ENCODE results near the gene HIC1.

DNA sequence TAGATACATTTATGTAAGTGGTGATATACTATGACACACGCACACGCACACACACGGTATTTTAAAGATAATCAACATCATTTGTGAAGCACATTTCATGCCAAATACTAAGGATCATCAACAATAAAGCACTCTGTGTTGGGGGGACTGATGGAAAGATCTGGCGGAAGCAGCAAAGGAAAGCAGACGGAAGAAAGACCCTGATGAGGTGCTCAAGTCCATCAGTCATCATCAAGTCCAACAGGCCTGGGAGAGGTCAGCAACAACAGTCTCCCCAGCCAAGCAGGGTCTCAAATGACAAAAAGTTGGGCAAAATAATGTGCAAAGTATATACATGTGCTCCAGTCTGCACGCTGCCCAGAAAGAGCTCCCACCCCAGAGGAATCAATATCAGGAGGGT, 55.5 kb downstream of the HIC1 start:
- TF ChIP-seq PHF21A (IDR thresholded peaks at IDR 0.05; ENCODE audit: borderline replicate concordance, low read depth), result no peak
- TF ChIP-seq, protein P1, sequence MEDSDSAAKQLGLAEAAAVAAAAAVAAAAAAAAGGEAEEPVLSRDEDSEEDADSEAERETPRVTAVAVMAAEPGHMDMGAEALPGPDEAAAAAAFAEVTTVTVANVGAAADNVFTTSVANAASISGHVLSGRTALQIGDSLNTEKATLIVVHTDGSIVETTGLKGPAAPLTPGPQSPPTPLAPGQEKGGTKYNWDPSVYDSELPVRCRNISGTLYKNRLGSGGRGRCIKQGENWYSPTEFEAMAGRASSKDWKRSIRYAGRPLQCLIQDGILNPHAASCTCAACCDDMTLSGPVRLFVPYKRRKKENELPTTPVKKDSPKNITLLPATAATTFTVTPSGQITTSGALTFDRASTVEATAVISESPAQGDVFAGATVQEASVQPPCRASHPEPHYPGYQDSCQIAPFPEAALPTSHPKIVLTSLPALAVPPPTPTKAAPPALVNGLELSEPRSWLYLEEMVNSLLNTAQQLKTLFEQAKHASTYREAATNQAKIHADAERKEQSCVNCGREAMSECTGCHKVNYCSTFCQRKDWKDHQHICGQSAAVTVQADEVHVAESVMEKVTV (CRISPR knock-in tag; IDR thresholded peaks at IDR 0.05), result no peak
- no peak for TF ChIP-seq KLF16 (IDR thresholded peaks at IDR 0.05)
- TF ChIP-seq ZNF274 (IDR thresholded peaks at IDR 0.05; ENCODE audit: borderline replicate concordance, low read depth, low read length), result no peak
- TF ChIP-seq, protein P2, sequence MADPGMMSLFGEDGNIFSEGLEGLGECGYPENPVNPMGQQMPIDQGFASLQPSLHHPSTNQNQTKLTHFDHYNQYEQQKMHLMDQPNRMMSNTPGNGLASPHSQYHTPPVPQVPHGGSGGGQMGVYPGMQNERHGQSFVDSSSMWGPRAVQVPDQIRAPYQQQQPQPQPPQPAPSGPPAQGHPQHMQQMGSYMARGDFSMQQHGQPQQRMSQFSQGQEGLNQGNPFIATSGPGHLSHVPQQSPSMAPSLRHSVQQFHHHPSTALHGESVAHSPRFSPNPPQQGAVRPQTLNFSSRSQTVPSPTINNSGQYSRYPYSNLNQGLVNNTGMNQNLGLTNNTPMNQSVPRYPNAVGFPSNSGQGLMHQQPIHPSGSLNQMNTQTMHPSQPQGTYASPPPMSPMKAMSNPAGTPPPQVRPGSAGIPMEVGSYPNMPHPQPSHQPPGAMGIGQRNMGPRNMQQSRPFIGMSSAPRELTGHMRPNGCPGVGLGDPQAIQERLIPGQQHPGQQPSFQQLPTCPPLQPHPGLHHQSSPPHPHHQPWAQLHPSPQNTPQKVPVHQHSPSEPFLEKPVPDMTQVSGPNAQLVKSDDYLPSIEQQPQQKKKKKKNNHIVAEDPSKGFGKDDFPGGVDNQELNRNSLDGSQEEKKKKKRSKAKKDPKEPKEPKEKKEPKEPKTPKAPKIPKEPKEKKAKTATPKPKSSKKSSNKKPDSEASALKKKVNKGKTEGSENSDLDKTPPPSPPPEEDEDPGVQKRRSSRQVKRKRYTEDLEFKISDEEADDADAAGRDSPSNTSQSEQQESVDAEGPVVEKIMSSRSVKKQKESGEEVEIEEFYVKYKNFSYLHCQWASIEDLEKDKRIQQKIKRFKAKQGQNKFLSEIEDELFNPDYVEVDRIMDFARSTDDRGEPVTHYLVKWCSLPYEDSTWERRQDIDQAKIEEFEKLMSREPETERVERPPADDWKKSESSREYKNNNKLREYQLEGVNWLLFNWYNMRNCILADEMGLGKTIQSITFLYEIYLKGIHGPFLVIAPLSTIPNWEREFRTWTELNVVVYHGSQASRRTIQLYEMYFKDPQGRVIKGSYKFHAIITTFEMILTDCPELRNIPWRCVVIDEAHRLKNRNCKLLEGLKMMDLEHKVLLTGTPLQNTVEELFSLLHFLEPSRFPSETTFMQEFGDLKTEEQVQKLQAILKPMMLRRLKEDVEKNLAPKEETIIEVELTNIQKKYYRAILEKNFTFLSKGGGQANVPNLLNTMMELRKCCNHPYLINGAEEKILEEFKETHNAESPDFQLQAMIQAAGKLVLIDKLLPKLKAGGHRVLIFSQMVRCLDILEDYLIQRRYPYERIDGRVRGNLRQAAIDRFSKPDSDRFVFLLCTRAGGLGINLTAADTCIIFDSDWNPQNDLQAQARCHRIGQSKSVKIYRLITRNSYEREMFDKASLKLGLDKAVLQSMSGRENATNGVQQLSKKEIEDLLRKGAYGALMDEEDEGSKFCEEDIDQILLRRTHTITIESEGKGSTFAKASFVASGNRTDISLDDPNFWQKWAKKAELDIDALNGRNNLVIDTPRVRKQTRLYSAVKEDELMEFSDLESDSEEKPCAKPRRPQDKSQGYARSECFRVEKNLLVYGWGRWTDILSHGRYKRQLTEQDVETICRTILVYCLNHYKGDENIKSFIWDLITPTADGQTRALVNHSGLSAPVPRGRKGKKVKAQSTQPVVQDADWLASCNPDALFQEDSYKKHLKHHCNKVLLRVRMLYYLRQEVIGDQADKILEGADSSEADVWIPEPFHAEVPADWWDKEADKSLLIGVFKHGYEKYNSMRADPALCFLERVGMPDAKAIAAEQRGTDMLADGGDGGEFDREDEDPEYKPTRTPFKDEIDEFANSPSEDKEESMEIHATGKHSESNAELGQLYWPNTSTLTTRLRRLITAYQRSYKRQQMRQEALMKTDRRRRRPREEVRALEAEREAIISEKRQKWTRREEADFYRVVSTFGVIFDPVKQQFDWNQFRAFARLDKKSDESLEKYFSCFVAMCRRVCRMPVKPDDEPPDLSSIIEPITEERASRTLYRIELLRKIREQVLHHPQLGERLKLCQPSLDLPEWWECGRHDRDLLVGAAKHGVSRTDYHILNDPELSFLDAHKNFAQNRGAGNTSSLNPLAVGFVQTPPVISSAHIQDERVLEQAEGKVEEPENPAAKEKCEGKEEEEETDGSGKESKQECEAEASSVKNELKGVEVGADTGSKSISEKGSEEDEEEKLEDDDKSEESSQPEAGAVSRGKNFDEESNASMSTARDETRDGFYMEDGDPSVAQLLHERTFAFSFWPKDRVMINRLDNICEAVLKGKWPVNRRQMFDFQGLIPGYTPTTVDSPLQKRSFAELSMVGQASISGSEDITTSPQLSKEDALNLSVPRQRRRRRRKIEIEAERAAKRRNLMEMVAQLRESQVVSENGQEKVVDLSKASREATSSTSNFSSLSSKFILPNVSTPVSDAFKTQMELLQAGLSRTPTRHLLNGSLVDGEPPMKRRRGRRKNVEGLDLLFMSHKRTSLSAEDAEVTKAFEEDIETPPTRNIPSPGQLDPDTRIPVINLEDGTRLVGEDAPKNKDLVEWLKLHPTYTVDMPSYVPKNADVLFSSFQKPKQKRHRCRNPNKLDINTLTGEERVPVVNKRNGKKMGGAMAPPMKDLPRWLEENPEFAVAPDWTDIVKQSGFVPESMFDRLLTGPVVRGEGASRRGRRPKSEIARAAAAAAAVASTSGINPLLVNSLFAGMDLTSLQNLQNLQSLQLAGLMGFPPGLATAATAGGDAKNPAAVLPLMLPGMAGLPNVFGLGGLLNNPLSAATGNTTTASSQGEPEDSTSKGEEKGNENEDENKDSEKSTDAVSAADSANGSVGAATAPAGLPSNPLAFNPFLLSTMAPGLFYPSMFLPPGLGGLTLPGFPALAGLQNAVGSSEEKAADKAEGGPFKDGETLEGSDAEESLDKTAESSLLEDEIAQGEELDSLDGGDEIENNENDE (IDR thresholded peaks at IDR 0.05; ENCODE audit: low read depth, low read length), result no peak
- TF ChIP-seq, protein P3, sequence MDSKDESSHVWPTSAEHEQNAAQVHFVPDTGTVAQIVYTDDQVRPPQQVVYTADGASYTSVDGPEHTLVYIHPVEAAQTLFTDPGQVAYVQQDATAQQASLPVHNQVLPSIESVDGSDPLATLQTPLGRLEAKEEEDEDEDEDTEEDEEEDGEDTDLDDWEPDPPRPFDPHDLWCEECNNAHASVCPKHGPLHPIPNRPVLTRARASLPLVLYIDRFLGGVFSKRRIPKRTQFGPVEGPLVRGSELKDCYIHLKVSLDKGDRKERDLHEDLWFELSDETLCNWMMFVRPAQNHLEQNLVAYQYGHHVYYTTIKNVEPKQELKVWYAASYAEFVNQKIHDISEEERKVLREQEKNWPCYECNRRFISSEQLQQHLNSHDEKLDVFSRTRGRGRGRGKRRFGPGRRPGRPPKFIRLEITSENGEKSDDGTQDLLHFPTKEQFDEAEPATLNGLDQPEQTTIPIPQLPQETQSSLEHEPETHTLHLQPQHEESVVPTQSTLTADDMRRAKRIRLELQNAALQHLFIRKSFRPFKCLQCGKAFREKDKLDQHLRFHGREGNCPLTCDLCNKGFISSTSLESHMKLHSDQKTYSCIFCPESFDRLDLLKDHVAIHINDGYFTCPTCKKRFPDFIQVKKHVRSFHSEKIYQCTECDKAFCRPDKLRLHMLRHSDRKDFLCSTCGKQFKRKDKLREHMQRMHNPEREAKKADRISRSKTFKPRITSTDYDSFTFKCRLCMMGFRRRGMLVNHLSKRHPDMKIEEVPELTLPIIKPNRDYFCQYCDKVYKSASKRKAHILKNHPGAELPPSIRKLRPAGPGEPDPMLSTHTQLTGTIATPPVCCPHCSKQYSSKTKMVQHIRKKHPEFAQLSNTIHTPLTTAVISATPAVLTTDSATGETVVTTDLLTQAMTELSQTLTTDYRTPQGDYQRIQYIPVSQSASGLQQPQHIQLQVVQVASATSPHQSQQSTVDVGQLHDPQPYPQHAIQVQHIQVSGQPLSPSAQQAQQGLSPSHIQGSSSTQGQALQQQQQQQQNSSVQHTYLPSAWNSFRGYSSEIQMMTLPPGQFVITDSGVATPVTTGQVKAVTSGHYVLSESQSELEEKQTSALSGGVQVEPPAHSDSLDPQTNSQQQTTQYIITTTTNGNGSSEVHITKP (IDR thresholded peaks at IDR 0.05; ENCODE audit: partially characterized antibody), result no peak

Measured in K562 (cell line).